HCT116 (cell line): Measurements from ENCODE around the gene ARL15.

Experiments used
- CTCF ChIP-seq, 3 experiments: fragments of 200-600 bp in 1 of 3; sonication (generic) in 1 of 3; IDR thresholded peaks in 2 of 3; conservative IDR thresholded peaks in 1 of 3; 2 replicates each; pipeline ENCODE4 v1.5.1; 2012 to 2017; ENCODE audit warnings: low read depth in 2 of 3, low read length in 2 of 3, antibody characterized with exemption in 1 of 3, borderline replicate concordance in 1 of 3, control low read depth in 1 of 3, mild to moderate bottlenecking in 1 of 3, mixed read lengths in 1 of 3, mixed run types in 1 of 3, moderate library complexity in 1 of 3; ENCODE audit not compliant: insufficient read depth in 1 of 3
- EZH2 ChIP-seq: fragments of 200-600 bp; sonication (generic); IDR thresholded peaks from 2 replicates; pipeline ENCODE4 v1.6.1; 2017; ENCODE audit warnings: antibody characterized with exemption, mixed run types
- FOSL1 ChIP-seq: IDR thresholded peaks from 2 replicates; pipeline ENCODE4 v1.6.1; 2012; ENCODE audit warnings: low read depth
- POLR2A ChIP-seq: IDR thresholded peaks from 2 replicates; pipeline ENCODE4 v1.7.0; 2011; ENCODE audit warnings: borderline replicate concordance; ENCODE audit not compliant: insufficient read depth, insufficient read length; ENCODE audit errors: extremely low read depth
- POLR2AphosphoS5 ChIP-seq: IDR thresholded peaks from 2 replicates; pipeline ENCODE4 v1.6.1; 2011; ENCODE audit warnings: mild to moderate bottlenecking, low read depth, low read length, moderate library complexity
- REST ChIP-seq: IDR thresholded peaks from 2 replicates; pipeline ENCODE4 v1.6.1; 2012; ENCODE audit warnings: low read depth
- SIN3A ChIP-seq: IDR thresholded peaks from 2 replicates; pipeline ENCODE4 v1.6.1; 2012; ENCODE audit warnings: low read depth
- TCF7L2 ChIP-seq: IDR thresholded peaks from 2 replicates; pipeline ENCODE4 v1.7.0; 2011; ENCODE audit warnings: borderline replicate concordance, inconsistent platforms; ENCODE audit not compliant: insufficient read depth, insufficient read length; ENCODE audit errors: extremely low read depth
- ZNF274 ChIP-seq: fragments of 200-500 bp; sonication (Bioruptor generic); IDR thresholded peaks from 2 replicates; pipeline ENCODE4 v1.6.1; 2014; ENCODE audit warnings: mild to moderate bottlenecking, low read depth, low read length, inconsistent platforms
- TF ChIP-seq, protein P1 (sequence below): IDR thresholded peaks from 2 replicates; pipeline ENCODE4 v1.6.1; 2012

DNA sequence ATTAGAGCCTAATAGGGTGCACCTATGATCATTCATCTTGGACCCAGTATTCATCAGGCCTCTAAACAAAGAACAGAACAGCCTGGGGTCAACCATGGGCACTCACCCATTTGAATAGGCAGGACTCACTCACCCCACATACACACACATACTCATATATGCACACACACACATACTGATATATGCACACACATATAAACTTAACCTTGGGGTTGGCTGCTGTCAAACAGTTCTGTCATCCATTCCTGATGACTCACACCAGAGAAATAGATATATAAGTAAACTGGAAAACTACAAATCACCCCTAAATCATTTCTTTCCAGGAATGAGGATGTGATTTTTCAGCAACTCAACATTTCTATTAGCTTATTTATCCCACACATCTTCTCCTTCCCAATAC lies 51.3 kb downstream of the ARL15 start:
- no peak for TF ChIP-seq CTCF (IDR thresholded peaks at IDR 0.05 in 2 of 3, conservative IDR thresholded peaks at IDR 0.05 in 1 of 3; ENCODE audit: borderline replicate concordance in 1 of 3, insufficient read depth in 1 of 3, low read depth in 2 of 3, low read length in 2 of 3)
- no peak for TF ChIP-seq EZH2
- TF ChIP-seq ZNF274: no peak
- no peak for TF ChIP-seq POLR2AphosphoS5
- TF ChIP-seq POLR2A: no peak
- no peak for TF ChIP-seq REST
- no peak for TF ChIP-seq TCF7L2
- TF ChIP-seq, protein P1, sequence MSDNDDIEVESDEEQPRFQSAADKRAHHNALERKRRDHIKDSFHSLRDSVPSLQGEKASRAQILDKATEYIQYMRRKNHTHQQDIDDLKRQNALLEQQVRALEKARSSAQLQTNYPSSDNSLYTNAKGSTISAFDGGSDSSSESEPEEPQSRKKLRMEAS: no peak
- no peak for TF ChIP-seq FOSL1
- no peak for TF ChIP-seq SIN3A
